Hepatocyte (in vitro differentiated cells): ENCODE results near the gene BNIPL. TPM values are rescaled to one million over a fixed set of nuclear protein-coding genes. Genes with fewer than 3 reads are reported as not detected.
A peak's percentile ranks its signal among the peaks of the same experiment; 100 is the strongest.

Experiments used
- DNase-seq: peaks from one replicate; pipeline ENCODE4 v3.0.0-alpha.2; 2016; ENCODE audit warnings: low spot score
- H2AFZ ChIP-seq: fragments of 200-600 bp; sonication (generic); 2 replicates; pipeline ENCODE4 v1.6.0; 2016; ENCODE audit warnings: antibody characterized with exemption, mild to moderate bottlenecking
- H3K27ac ChIP-seq: fragments of 200-600 bp; sonication (generic); 2 replicates; pipeline ENCODE4 v1.5.1; 2016; ENCODE audit warnings: mild to moderate bottlenecking
- H3K27me3 ChIP-seq: fragments of 200-600 bp; sonication (generic); 2 replicates; pipeline ENCODE4 v1.6.1; 2016
- H3K36me3 ChIP-seq: fragments of 200-600 bp; sonication (generic); replicated peaks from 2 replicates; pipeline ENCODE4 v1.5.1; 2016; ENCODE audit warnings: low read depth; ENCODE audit not compliant: insufficient read depth
- H3K4me1 ChIP-seq: fragments of 200-600 bp; sonication (generic); 2 replicates; pipeline ENCODE4 v1.5.1; 2016; ENCODE audit warnings: mild to moderate bottlenecking, moderate library complexity; ENCODE audit not compliant: insufficient read depth
- H3K4me2 ChIP-seq: fragments of 200-600 bp; sonication (generic); 2 replicates; pipeline ENCODE4 v1.6.0; 2016
- H3K4me3 ChIP-seq: fragments of 200-600 bp; sonication (generic); 2 replicates; pipeline ENCODE4 v1.5.1; 2016; ENCODE audit warnings: mild to moderate bottlenecking
- H3K79me2 ChIP-seq: fragments of 200-600 bp; sonication (generic); 2 replicates; pipeline ENCODE4 v1.6.0; 2017; ENCODE audit warnings: mild to moderate bottlenecking
- H3K9me2 ChIP-seq: fragments of 200-600 bp; sonication (generic); replicated peaks from 2 replicates; pipeline ENCODE4 v1.6.0; 2017; ENCODE audit warnings: mild to moderate bottlenecking; ENCODE audit not compliant: insufficient read depth
- H3K9me3 ChIP-seq: fragments of 200-600 bp; sonication (generic); 2 replicates; pipeline ENCODE4 v1.5.1; 2016; ENCODE audit warnings: low read depth, mild to moderate bottlenecking
- H4K20me1 ChIP-seq: fragments of 200-600 bp; sonication (generic); 2 replicates; pipeline ENCODE4 v1.6.0; 2016; ENCODE audit warnings: mild to moderate bottlenecking; ENCODE audit not compliant: insufficient read depth, poor library complexity, severe bottlenecking
- EZH2 ChIP-seq: fragments of 200-600 bp; sonication (generic); IDR thresholded peaks from 2 replicates; pipeline ENCODE4 v1.6.1; 2016; ENCODE audit warnings: antibody characterized with exemption, mild to moderate bottlenecking, borderline replicate concordance
- EZH2phosphoT487 ChIP-seq: fragments of 200-600 bp; sonication (generic); IDR thresholded peaks from one replicate; pipeline ENCODE4 v1.6.1; 2018; ENCODE audit warnings: antibody characterized with exemption, mild to moderate bottlenecking, low read depth, moderate library complexity; ENCODE audit not compliant: unreplicated experiment, severe bottlenecking
- WGBS: methylation state at CpG from one replicate; pipeline ENCODE4 v1.1.6; 2016; ENCODE audit warnings: low lambda C conversion rate; ENCODE audit errors: missing lambda C conversion rate; 5-methylcytosine and 5-hydroxymethylcytosine counted together
- polyA plus RNA-seq: library from polyadenylated mRNA; unstranded; fragments of >200 nt; fragmentation: Nextera tagmentation; extraction: Ambion mirVana; gene quantifications from 2 replicates; pipeline ENCODE4 v1.2.1, GENCODE V29; 2016
- total RNA-seq: library from RNA; depleted of rRNA; stranded (reverse); fragments of >200 nt; gene quantifications from 2 replicates; pipeline ENCODE4 v1.2.3, GENCODE V29; 2014
- TF ChIP-seq, protein P1 (sequence below): fragments of 200-600 bp; sonication (generic); IDR thresholded peaks from 2 replicates; pipeline ENCODE4 v1.5.1; 2016; ENCODE audit warnings: antibody characterized with exemption, mild to moderate bottlenecking; ENCODE audit not compliant: poor library complexity

The BNIPL gene
- total and polyA plus RNA-seq, 2 experiments from 2014 or later = 1.1 to 3.8 TPM

DNA sequence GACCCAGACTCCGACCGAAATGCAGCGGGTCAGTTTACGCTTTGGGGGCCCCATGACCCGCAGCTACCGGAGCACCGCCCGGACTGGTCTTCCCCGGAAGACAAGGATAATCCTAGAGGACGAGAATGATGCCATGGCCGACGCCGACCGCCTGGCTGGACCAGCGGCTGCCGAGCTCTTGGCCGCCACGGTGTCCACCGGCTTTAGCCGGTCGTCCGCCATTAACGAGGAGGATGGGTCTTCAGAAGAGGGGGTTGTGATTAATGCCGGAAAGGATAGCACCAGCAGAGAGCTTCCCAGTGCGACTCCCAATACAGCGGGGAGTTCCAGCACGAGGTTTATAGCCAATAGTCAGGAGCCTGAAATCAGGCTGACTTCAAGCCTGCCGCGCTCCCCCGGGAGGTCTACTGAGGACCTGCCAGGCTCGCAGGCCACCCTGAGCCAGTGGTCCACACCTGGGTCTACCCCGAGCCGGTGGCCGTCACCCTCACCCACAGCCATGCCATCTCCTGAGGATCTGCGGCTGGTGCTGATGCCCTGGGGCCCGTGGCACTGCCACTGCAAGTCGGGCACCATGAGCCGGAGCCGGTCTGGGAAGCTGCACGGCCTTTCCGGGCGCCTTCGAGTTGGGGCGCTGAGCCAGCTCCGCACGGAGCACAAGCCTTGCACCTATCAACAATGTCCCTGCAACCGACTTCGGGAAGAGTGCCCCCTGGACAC is 11.7 kb downstream of the BNIPL start:
- Histone ChIP-seq H3K36me3 (no peaks in the 10 kb centered on the region), H3K4me1 (peaks cover 6% of the 10 kb centered on the region), H3K27me3 (no peaks in the 10 kb centered on the region), H3K27ac (peak overlapping the region; percentile 95), H4K20me1 (no peaks in the 10 kb centered on the region), H3K9me3 (no peaks in the 10 kb centered on the region), H3K4me2 (peak overlapping the region; percentile 97), H3K9me2 (no peaks in the 10 kb centered on the region), H2AFZ (peak overlapping the region; percentile 94), H3K79me2 (peaks cover 8% of the 10 kb centered on the region), H3K4me3 (peak overlapping the region; percentile 81)
- peak; percentile 83 for DNase-seq
- TF ChIP-seq, protein P1, sequence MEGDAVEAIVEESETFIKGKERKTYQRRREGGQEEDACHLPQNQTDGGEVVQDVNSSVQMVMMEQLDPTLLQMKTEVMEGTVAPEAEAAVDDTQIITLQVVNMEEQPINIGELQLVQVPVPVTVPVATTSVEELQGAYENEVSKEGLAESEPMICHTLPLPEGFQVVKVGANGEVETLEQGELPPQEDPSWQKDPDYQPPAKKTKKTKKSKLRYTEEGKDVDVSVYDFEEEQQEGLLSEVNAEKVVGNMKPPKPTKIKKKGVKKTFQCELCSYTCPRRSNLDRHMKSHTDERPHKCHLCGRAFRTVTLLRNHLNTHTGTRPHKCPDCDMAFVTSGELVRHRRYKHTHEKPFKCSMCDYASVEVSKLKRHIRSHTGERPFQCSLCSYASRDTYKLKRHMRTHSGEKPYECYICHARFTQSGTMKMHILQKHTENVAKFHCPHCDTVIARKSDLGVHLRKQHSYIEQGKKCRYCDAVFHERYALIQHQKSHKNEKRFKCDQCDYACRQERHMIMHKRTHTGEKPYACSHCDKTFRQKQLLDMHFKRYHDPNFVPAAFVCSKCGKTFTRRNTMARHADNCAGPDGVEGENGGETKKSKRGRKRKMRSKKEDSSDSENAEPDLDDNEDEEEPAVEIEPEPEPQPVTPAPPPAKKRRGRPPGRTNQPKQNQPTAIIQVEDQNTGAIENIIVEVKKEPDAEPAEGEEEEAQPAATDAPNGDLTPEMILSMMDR = peak; percentile 58
- TF ChIP-seq EZH2 (no peak), EZH2phosphoT487 (no peak)
- WGBS = 1% methylated on average over 48 of the region's 48 CpGs

DNA sequence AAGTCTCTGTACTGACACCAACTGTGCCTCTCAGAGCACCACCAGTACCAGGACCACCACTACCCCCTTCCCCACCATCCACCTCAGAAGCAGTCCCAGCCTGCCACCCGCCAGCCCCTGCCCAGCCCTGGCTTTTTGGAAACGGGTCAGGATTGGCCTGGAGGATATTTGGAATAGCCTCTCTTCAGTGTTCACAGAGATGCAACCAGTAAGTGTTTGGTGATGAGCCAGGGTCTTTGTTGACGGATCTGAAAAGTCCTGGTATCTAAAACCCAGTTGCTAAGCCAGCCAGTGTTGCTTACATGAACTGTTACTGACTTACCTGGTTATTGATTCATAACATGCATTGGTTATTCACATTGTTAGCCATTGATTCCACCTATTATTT is 12.3 kb downstream of the BNIPL start:
- no peak for DNase-seq
- no peaks in the 10 kb centered on the region for H3K9me2 ChIP-seq
- 34% methylated on average over 3 of the region's 3 CpGs for WGBS
- no peaks in the 10 kb centered on the region for H4K20me1 ChIP-seq
- H3K4me1 ChIP-seq = peaks cover 6% of the 10 kb centered on the region
- H3K36me3 ChIP-seq = no peaks in the 10 kb centered on the region
- peaks cover 10% of the 10 kb centered on the region for H3K79me2 ChIP-seq
- H3K27ac ChIP-seq = peak overlapping the region; percentile 95
- H3K4me3 ChIP-seq = peak overlapping the region; percentile 81
- H3K27me3 ChIP-seq = no peaks in the 10 kb centered on the region
- H3K9me3 ChIP-seq = no peaks in the 10 kb centered on the region
- H3K4me2 ChIP-seq = peak overlapping the region; percentile 97
- TF ChIP-seq, protein P1 = no peak
- no peak for TF ChIP-seq EZH2
- TF ChIP-seq EZH2phosphoT487 = no peak
- no peak overlapping the region for H2AFZ ChIP-seq

DNA sequence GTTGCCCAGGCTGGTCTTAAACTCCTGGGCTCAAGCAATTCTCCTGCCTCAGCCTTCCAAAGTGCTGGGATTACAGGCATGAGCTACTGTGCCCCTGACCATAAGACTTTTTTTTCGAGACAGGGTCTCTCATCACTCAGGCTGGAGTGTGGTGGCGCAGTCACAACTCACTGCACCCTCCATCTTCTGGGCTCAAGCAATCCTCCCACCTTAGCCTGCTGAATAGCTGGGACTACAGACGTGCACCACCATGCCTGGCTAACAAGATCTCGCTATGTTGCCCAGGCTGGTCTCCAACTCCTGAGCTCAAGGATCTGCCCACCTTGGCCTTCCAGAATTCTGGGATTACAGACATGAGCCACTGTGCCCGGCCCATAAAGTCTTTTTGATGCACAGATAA is 13.1 kb downstream of the BNIPL start:
- H3K4me2 ChIP-seq = peak overlapping the region; percentile 97

More for the DNA sequence above, 13.1 kb downstream of the BNIPL start:
- Histone ChIP-seq H2AFZ (no peak overlapping the region), H3K9me3 (no peaks in the 10 kb centered on the region), H3K27ac (no peak overlapping the region), H4K20me1 (no peaks in the 10 kb centered on the region), H3K4me1 (peaks cover 6% of the 10 kb centered on the region), H3K4me3 (no peak overlapping the region), H3K79me2 (peaks cover 18% of the 10 kb centered on the region), H3K27me3 (no peaks in the 10 kb centered on the region), H3K36me3 (no peaks in the 10 kb centered on the region), H3K9me2 (no peaks in the 10 kb centered on the region)
- TF ChIP-seq, protein P1 = no peak
- TF ChIP-seq EZH2phosphoT487 (no peak), EZH2 (no peak)
- no peak for DNase-seq
- 90% methylated on average over 5 of the region's 5 CpGs for WGBS
